Mesodermal cell (in vitro differentiated cells): ENCODE data around the gene SLC1A4.
"Not testable (repeated sequence)": the region's sequence is repeated elsewhere in the genome, so short reads cannot be mapped to it uniquely, and the experiment has no call there.

Experiments
- H3K27ac ChIP-seq: 2 replicates; pipeline ENCODE4 v1.7.0; 2013; ENCODE audit warnings: mild to moderate bottlenecking, low read depth, low read length, moderate library complexity; ENCODE audit not compliant: severe bottlenecking
- H3K36me3 ChIP-seq: 2 replicates; pipeline ENCODE4 v1.7.1; 2013; ENCODE audit warnings: mild to moderate bottlenecking, low read length, moderate library complexity; ENCODE audit not compliant: control insufficient read depth, insufficient read depth
- H3K4me1 ChIP-seq: one replicate; pipeline ENCODE4 v1.7.1; 2013; ENCODE audit warnings: mild to moderate bottlenecking, low read length; ENCODE audit not compliant: insufficient read depth, control insufficient read depth, poor library complexity, severe bottlenecking
- H3K4me3 ChIP-seq: 2 replicates; pipeline ENCODE4 v1.7.0; 2013; ENCODE audit warnings: low read length, control low read depth, mild to moderate bottlenecking; ENCODE audit not compliant: insufficient read depth, poor library complexity, severe bottlenecking; ENCODE audit errors: extremely low read depth
- H3K9me3 ChIP-seq: 2 replicates; pipeline ENCODE4 v1.7.1; 2013; ENCODE audit warnings: mild to moderate bottlenecking, low read length, moderate library complexity; ENCODE audit not compliant: control insufficient read depth
- WGBS, 2 experiments: methylation state at CpG; one replicate each; pipeline ENCODE4 v1.1.5; 2013; ENCODE audit warnings: missing lambda C conversion rate in 2 of 2; ENCODE audit not compliant: insufficient coverage in 2 of 2; 5-methylcytosine and 5-hydroxymethylcytosine counted together

Gene SLC1A4

GRCh38 chr2:64966017-64966416 lies 23.2 kb upstream of the SLC1A4 start:
- no peaks in the 10 kb centered on the region for H3K4me1 ChIP-seq
- WGBS, 2 experiments: 95 to 98% methylated on average over 4 of the region's 4 CpGs
- no peaks in the 10 kb centered on the region for H3K9me3 ChIP-seq
- H3K27ac ChIP-seq: no peak overlapping the region
- H3K4me3 ChIP-seq: no peak overlapping the region
- no peaks in the 10 kb centered on the region for H3K36me3 ChIP-seq

GRCh38 chr2:64966839-64967238 lies 22.4 kb upstream of the SLC1A4 start:
- Histone ChIP-seq H3K4me3 (no peak overlapping the region), H3K36me3 (no peaks in the 10 kb centered on the region), H3K4me1 (no peaks in the 10 kb centered on the region), H3K27ac (no peak overlapping the region), H3K9me3 (no peaks in the 10 kb centered on the region)
- WGBS, 2 experiments: 94 to 100% methylated on average over 2 to 6 of the region's 7 CpGs

GRCh38 chr2:64967601-64968000 lies 21.6 kb upstream of the SLC1A4 start:
- 97 to 98% methylated on average over 3 of the region's 4 CpGs for WGBS, 2 experiments
- H3K4me3 ChIP-seq: no peak overlapping the region
- no peaks in the 10 kb centered on the region for H3K4me1 ChIP-seq
- no peaks in the 10 kb centered on the region for H3K9me3 ChIP-seq
- no peak overlapping the region for H3K27ac ChIP-seq
- no peaks in the 10 kb centered on the region for H3K36me3 ChIP-seq

GRCh38 chr2:64969086-64969485 lies 20.1 kb upstream of the SLC1A4 start:
- H3K9me3 ChIP-seq, H3K27ac ChIP-seq, H3K4me3 ChIP-seq, H3K36me3 ChIP-seq, H3K4me1 ChIP-seq: not testable (repeated sequence)
- whole genome bisulfite sequencing, 2 experiments: 97% methylated on average over 19 to 21 of the region's 25 CpGs

- WGBS, 2 experiments: 100% methylated on average over 1 of the region's 2 CpGs
- H3K27ac ChIP-seq: no peak overlapping the region
- H3K4me3 ChIP-seq: no peak overlapping the region
- H3K4me1 ChIP-seq: peaks cover 8% of the 10 kb centered on the region
- H3K36me3 ChIP-seq: no peaks in the 10 kb centered on the region
- H3K9me3 ChIP-seq: no peaks in the 10 kb centered on the region
These were observed 18.7 kb upstream of the SLC1A4 start for GRCh38 chr2:64970495-64970894.

GRCh38 chr2:64972426-64972825 lies 16.8 kb upstream of the SLC1A4 start:
- 88 to 93% methylated on average over 4 to 5 of the region's 5 CpGs for WGBS, 2 experiments
- peaks cover 12% of the 10 kb centered on the region for H3K4me1 ChIP-seq
- no peaks in the 10 kb centered on the region for H3K9me3 ChIP-seq
- no peak overlapping the region for H3K4me3 ChIP-seq
- no peak overlapping the region for H3K27ac ChIP-seq
- H3K36me3 ChIP-seq: no peaks in the 10 kb centered on the region

- H3K27ac ChIP-seq: no peak overlapping the region
- no peaks in the 10 kb centered on the region for H3K9me3 ChIP-seq
- no peak overlapping the region for H3K4me3 ChIP-seq
- H3K36me3 ChIP-seq: no peaks in the 10 kb centered on the region
- peaks cover 12% of the 10 kb centered on the region for H3K4me1 ChIP-seq
- whole genome bisulfite sequencing, 2 experiments: 75% methylated on average over 1 of the region's 1 CpG; no CpG with 5 or more reads in 1 of the 2 experiments
These were observed 16.3 kb upstream of the SLC1A4 start for GRCh38 chr2:64972876-64973275.

GRCh38 chr2:64975232-64975821 lies 13.9 kb upstream of the SLC1A4 start:
- H3K36me3 ChIP-seq: no peaks in the 10 kb centered on the region
- peaks cover 12% of the 10 kb centered on the region for H3K4me1 ChIP-seq
- no peak overlapping the region for H3K4me3 ChIP-seq
- H3K9me3 ChIP-seq: no peaks in the 10 kb centered on the region
- 38 to 52% methylated on average over 2 to 3 of the region's 4 CpGs for WGBS, 2 experiments
- no peak overlapping the region for H3K27ac ChIP-seq

- 80 to 100% methylated on average over 1 of the region's 1 CpG for WGBS, 2 experiments
- H3K36me3 ChIP-seq: no peaks in the 10 kb centered on the region
- no peak overlapping the region for H3K27ac ChIP-seq
- H3K9me3 ChIP-seq: no peaks in the 10 kb centered on the region
- no peak overlapping the region for H3K4me3 ChIP-seq
- peaks cover 12% of the 10 kb centered on the region for H3K4me1 ChIP-seq
These were observed 12.9 kb upstream of the SLC1A4 start for GRCh38 chr2:64976276-64976675.

- H3K9me3 ChIP-seq: no peaks in the 10 kb centered on the region
- H3K4me3 ChIP-seq: no peak overlapping the region
- H3K36me3 ChIP-seq: no peaks in the 10 kb centered on the region
- no CpG with 5 or more reads among the region's 4 CpGs for WGBS, 2 experiments
- H3K4me1 ChIP-seq: peaks cover 12% of the 10 kb centered on the region
- H3K27ac ChIP-seq: no peak overlapping the region
These were observed 10.5 kb upstream of the SLC1A4 start for GRCh38 chr2:64978514-64979268.

- Histone ChIP-seq H3K4me3 (no peak overlapping the region), H3K9me3 (no peaks in the 10 kb centered on the region), H3K4me1 (peaks cover 10% of the 10 kb centered on the region), H3K27ac (no peak overlapping the region), H3K36me3 (no peaks in the 10 kb centered on the region)
- WGBS, 2 experiments: 78 to 100% methylated on average over 1 of the region's 1 CpG
These were observed 9.5 kb upstream of the SLC1A4 start for GRCh38 chr2:64979744-64980143.
